ENCODE measurements around the gene ODC1.

The ODC1 gene

GRCh38 chr2:10405448-10405847, 42.7 kb downstream of the ODC1 start:
- peak; percentile 96 for DNase-seq (ENCODE audit: low spot score)
- ChIA-PET POLR2A (ENCODE audit: low non-redundant PET) (no interaction called here), CTCF (interaction anchor here (0.5 to 1.5 kb wide), 5 partner anchors 21 to 333 kb away, joined by 3 to 6 read pairs (median 3); no protein-coding TSS in a partner anchor)
- peak overlapping the region; percentile 98 for H3K27ac ChIP-seq
- TF ChIP-seq, protein P1, sequence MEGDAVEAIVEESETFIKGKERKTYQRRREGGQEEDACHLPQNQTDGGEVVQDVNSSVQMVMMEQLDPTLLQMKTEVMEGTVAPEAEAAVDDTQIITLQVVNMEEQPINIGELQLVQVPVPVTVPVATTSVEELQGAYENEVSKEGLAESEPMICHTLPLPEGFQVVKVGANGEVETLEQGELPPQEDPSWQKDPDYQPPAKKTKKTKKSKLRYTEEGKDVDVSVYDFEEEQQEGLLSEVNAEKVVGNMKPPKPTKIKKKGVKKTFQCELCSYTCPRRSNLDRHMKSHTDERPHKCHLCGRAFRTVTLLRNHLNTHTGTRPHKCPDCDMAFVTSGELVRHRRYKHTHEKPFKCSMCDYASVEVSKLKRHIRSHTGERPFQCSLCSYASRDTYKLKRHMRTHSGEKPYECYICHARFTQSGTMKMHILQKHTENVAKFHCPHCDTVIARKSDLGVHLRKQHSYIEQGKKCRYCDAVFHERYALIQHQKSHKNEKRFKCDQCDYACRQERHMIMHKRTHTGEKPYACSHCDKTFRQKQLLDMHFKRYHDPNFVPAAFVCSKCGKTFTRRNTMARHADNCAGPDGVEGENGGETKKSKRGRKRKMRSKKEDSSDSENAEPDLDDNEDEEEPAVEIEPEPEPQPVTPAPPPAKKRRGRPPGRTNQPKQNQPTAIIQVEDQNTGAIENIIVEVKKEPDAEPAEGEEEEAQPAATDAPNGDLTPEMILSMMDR (conservative IDR thresholded peaks at IDR 0.05; ENCODE audit: low read depth) = no peak

DNA sequence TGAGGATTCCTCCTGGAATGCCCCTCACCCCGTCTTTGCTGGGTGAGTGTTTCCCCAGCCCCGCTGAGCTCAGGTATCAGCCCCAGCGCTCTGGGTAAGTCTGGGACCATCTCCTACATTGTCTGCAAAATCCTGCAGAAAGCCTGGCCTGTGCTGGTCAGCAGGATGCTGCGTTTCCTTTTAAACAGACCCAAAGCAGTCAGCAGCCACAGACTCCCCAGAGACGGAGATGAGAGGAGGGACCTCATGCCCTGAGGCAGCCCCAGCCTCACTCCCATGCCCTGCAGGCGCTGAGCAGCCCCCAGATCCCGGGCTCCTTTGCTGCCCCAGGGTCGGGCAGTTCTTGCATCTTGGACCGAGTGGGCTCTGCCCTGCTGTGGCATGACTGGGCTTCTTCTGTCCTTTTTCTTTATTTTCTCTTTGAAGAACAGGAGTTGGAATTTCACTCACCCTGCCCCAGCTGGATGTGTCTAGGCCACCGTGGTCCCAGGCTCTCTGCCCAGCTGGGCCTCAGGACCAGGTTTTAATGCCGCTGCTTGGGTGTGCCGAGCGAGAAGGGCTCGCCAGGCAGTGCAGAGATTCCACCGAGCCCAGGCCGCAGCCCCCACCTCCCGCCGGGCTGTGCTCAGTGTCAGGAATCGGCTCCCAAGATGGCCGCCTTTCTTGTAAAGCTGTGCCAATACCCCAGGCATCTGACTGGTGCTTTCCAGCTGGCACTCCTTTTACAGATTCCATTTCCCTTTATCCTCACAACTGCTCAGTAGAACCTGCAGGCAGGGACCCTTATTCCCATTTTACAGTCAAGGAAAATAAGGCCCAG, 43.6 kb downstream of the ODC1 start:
- DNase-seq (ENCODE audit: low spot score) = no peak
- TF ChIP-seq, protein P1 (conservative IDR thresholded peaks at IDR 0.05; ENCODE audit: low read depth) = no peak
- ChIA-PET POLR2A (ENCODE audit: low non-redundant PET) (no interaction called here), CTCF (interaction anchor here (1.5 kb wide), 1 partner anchor 263 kb away, joined by 3 read pairs; no protein-coding TSS in a partner anchor)
- peak overlapping the region; percentile 98 for H3K27ac ChIP-seq

GRCh38 chr2:10402653-10403215, 45.4 kb downstream of the ODC1 start:
- CTCF ChIA-PET = interaction anchor here (0.6 to 0.7 kb wide), 3 partner anchors 73 to 1530 kb away, joined by 3 to 5 read pairs (median 4); no protein-coding TSS in a partner anchor
- DNase-seq (ENCODE audit: low spot score) = no peak
- H3K27ac ChIP-seq = peak overlapping the region; percentile 49
- TF ChIP-seq, protein P1 (conservative IDR thresholded peaks at IDR 0.05; ENCODE audit: low read depth) = no peak
- POLR2A ChIA-PET (ENCODE audit: low non-redundant PET) = no interaction called here

DNA sequence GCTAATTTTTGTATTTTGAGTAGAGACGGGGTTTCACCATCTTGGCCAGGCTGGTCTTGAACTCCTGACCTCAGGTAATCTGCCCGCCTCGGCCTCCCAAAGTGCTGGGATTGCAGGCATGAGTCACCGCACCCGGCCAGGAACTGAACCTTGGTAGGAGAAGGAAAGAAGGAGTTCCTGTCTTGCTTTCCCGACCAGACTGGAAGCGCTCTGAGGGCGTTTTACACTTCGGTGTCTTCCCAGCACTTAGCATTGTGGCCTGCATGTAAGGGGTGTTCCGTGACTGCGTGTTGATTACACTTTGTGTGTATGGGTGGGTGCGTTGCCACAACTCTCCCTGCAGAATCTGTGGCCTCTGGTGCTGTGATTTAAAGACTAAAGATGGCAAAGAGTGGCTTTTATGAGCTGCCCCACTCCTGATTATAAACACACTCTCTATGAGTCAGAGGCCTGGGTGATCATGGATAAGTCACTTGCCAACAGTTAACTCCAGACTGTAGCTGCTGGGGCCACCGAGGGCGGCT, 46.0 kb downstream of the ODC1 start:
- peak overlapping the region; percentile 49 for H3K27ac ChIP-seq
- ChIA-PET POLR2A (ENCODE audit: low non-redundant PET) (no interaction called here), CTCF (no interaction called here)
- TF ChIP-seq, protein P1 (conservative IDR thresholded peaks at IDR 0.05; ENCODE audit: low read depth) = no peak
- no peak for DNase-seq (ENCODE audit: low spot score)

DNA sequence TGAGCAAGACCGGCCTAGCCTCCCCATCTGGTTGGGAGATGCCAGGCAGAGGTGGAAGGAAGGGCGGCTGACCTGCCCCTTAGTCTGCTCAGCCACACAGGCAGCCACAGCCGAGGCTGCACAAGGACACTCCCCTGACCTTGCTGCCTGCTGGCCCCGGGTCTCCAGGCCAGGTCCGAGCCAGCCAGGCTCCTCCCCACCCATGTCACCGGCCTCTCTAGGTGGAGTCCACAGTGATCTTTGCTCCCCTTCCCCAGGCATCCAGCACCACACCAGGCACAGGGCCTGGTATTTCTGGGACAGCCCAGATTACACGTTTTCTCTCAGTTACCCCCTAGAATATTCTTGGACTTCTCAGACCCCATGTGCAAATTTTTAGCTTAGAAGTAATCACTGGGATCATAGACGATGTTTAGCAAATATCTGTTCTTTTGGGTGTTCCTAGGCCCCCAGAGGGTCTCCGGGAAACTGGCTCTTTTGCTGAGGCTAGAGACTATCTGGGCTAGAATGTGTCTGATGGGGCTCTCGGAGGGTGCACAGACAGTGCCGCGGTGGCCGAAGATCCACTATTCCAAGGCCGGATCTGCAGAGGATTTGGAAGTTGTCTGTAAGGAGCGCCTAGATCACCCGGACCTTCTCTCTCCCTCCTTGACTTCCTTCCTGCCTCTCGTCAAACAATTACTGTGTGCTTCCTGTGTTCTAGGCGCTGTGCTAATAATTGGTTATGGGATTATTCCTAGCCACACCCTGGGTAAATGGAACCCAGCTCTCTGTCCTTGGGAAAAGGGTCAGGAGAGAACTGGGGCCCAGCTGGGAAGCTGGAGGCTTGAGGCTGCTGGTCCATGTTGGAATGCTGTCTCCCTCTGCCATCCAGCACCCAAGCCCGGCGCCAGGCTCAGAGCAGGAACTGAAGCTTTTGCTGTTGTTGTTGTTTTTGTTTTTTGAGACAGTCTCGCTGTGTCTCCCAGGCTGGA, 46.9 kb downstream of the ODC1 start:
- POLR2A ChIA-PET (ENCODE audit: low non-redundant PET) = no interaction called here
- peak overlapping the region; percentile 49 for H3K27ac ChIP-seq
- DNase-seq (ENCODE audit: low spot score) = no peak
- CTCF ChIA-PET = no interaction called here
- TF ChIP-seq, protein P1 (conservative IDR thresholded peaks at IDR 0.05; ENCODE audit: low read depth) = no peak

GRCh38 chr2:10400568-10400977, 47.6 kb downstream of the ODC1 start:
- no peak for DNase-seq (ENCODE audit: low spot score)
- ChIA-PET POLR2A (ENCODE audit: low non-redundant PET) (no interaction called here), CTCF (no interaction called here)
- TF ChIP-seq, protein P1 (conservative IDR thresholded peaks at IDR 0.05; ENCODE audit: low read depth) = no peak
- peak overlapping the region; percentile 49 for H3K27ac ChIP-seq
